ENCODE results near the gene FOXD4L4. TPM values are rescaled to one million over a fixed set of nuclear protein-coding genes. Genes with fewer than 3 reads are reported as not detected.
"Not testable (repeated sequence)": the region's sequence is repeated elsewhere in the genome, so short reads cannot be mapped to it uniquely, and the experiment has no call there.

Gene FOXD4L4
- total RNA-seq (2014; rRNA removed; shearing (Covaris generic)) = 0.07 TPM in 1 of 2 replicates, not detected in the other
- polyA plus RNA-seq (2014; cell fraction: nucleus; rRNA removed) = 0.35 TPM in 1 of 2 replicates, not detected in the other

DNA sequence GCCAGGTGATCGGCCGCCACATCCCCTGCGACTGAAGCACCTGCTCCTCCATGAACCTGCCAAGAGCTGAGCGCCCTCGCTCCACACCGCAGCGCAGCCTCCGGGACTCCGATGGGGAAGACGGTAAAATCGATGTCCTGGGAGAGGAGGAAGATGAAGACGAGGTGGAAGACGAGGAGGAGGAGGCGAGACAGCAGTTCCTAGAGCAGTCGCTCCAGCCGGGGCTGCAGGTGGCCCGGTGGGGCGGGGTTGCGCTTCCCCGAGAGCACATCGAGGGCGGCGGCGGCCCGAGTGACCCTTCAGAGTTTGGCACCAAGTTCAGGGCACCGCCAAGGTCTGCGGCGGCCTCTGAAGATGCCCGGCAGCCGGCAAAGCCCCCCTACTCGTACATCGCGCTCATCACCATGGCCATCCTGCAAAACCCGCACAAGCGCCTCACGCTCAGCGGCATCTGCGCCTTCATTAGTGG lies at the start of gene FOXD4L4:
TSS of gene FOXD4L4 (plus strand) at position 51 of the 469 bp plus-strand sequence. CDS start at position 51, 0 bp downstream.
- DNase-seq (ENCODE audit: extremely low read depth, low read depth) = not testable (repeated sequence)

DNA sequence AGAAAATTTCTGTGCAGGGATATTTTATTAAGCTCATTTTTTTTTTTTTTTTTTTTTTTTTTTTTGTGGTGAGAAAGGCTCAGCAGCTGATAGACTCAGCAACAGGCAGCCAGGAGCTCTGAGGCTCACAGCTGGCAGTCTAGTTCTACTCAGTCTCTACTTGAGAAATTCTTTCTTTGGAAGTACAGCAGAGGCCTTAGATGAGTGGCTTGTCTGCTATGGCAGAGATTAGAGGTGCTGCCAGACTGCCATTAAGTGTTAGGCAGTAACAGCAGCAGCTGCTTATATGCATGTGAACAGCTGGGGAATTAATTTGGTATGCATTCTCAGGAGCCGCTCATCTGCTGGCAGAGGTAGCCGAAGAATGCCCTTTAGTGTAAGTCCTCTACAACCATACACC lies 33.4 kb upstream of the FOXD4L4 start:
- DNase-seq (ENCODE audit: extremely low read depth, low read depth) = not testable (repeated sequence)

GRCh38 chr9:65714445-65714844 lies 22.5 kb upstream of the FOXD4L4 start:
- not testable (repeated sequence) for DNase-seq (ENCODE audit: extremely low read depth, low read depth)

DNA sequence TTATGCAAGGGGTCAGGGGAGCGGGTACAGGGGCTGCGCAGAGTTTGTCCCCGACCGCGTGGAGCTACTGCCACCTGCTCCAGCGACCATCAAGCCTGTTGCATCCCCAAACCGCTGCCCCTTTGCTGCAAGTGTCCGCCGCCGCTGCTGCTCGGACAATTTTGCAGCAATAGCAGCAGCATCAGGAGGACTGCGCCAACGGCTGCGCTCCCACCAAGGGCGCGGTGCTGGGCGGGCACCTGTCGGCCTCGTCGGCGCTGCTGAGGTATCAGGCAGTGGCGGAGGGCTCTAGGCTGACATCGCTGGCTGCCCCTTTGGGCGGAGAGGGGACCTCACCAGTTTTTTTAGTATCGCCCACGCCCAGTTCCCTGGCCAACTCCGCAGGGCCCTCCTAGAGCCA lies 1.2 kb downstream of the FOXD4L4 start:
- not testable (repeated sequence) for DNase-seq (ENCODE audit: extremely low read depth, low read depth)

Other genes with a start within 250 kb of the FOXD4L4 start
- 63.4 and 69.1 TPM in 2 replicates for gene ZNG1E, start 61.2 kb upstream of the FOXD4L4 start, total RNA-seq (2014; rRNA removed; shearing (Covaris generic))